GM18502 (cell line): ENCODE data around the gene SRP68.
"Not testable (repeated sequence)": the region's sequence is repeated elsewhere in the genome, so short reads cannot be mapped to it uniquely, and the experiment has no call there.

Source experiments
- ATAC-seq: cut with Tn5 transposase; IDR thresholded peaks from one replicate; pipeline ENCODE4 v1.9.1; 2021; ENCODE audit warnings: mild to moderate bottlenecking; ENCODE audit not compliant: unreplicated experiment, poor library complexity

Gene SRP68

DNA sequence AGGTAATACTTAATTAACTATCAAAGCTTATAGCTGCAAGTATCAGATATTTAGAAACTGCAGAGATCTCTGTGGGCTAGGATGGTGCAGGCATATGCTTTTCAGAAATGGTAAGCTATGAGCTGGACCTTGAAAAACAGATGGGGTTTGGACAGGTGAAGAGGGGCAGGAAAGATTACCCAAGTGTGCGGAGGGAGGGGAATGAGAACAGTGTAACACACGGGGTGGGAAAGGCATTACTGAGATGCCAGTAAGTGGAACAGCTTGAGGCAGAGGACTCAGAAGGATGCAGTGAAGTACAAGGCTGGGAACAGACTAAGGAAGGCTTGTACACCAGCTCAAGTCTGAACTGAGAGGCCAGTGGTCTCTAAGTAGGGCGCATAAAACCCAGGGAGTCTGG is 23.1 kb downstream of the SRP68 start:
- no peak for ATAC-seq

DNA sequence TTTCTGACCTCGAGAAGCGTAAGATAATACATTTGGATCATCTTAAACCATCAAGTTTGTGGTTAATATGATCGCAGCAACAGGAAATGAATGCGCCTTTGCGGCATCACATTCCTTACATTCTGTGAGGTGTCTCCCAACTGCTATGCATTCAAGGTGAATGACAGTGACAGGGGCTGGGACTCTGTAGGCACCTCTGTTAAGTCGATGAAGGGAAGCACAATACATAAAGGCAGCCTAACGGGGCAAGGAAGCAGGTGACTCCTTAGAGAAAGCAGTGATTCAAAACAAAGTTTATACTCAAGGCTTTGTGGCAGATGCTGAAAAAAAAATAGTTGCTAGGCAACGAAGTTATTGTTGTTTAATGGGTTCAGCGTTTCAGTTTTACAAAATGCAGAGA is 23.6 kb downstream of the SRP68 start:
- ATAC-seq: no peak

DNA sequence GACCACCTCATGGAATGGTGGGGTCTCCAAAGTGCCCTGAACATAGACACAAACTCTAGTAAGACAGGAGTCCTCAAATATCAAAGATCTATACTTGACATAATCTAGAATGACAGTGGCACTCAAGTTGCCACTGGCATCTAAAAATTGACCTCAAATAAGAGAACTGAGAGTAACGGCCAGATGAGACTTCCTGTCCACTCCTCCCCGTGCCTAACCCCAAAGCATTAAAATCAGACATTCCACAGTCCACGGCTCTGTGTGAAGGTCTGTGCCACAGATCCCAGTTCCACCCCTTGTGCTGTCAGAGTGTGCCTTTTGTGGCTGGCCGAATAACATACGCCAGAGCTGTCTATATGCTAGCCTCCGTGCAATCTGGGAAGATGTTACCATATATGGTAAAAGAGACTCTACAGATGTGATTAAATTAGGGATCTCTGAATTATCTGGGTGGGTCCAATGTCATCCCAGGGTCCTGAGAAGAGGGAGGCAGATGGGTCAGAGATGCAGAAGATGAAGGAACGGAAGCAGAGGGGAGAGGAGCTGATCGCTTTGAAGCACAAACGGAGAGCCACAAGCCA is 24.2 kb downstream of the SRP68 start:
- ATAC-seq: no peak

DNA sequence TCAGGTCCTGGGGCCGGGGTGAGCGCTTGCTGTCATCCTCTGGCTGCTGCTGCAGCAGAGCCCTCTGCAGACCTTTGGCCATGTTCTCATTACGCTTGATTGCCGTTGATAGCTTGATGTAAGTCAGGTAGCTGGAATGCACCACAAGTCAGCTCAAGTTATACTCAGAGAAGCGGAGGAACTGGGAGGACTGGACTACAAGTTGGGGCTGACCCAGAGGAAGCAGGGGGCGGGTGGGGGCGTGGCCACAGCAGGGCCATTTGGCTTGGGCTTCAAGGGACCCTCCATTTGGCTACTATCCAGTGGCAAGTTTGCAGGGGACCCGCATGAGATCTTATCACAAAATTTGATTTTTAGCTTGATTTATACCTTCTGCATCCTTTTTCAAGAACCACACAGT is 26.3 kb downstream of the SRP68 start:
- no peak for ATAC-seq

DNA sequence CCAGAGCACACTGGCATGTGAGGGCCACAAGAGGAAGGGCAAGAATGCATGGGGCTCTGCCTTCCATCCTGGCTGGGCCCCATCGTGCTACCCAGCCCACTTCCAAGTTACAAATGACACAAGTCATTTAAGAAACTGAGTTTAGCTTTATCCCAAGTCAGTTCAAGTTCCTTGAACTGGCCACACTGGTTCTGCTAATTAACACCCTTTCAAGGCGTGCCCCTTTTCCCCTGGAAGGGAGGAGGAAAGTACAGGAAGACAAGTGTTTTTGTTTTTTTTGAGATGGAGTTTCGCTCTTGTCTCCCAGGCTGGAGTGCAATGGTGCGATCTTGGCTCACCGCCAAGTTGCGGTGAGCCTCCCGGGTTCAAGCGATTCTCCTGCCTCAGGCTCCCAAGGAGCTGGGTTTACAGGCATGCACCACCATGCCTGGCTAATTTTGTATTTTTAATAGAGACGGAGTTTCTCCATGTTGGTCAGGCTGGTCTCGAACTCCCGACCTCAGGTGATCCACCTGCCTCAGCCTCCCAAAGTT is 27.8 kb downstream of the SRP68 start:
- ATAC-seq: not testable (repeated sequence)

DNA sequence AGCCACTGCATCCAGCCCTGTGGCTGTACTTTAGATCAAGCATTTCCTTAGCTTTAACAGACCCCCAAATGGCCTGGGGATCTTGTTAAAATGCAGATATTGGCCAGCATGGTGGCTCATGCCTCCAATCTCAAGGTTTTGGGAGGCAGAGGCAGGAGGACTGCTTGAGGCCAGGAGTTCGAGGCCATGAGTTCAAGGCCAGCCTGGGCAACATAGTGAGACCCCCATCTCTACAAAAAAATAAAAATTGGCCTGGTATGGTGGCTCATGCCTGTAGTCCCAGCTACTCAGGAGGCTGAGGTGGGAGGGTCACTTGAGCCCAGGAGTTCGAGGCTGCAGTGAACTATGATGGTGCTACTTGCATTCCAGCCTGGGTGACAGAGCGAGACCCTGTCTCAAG is 29.4 kb downstream of the SRP68 start:
- not testable (repeated sequence) for ATAC-seq

DNA sequence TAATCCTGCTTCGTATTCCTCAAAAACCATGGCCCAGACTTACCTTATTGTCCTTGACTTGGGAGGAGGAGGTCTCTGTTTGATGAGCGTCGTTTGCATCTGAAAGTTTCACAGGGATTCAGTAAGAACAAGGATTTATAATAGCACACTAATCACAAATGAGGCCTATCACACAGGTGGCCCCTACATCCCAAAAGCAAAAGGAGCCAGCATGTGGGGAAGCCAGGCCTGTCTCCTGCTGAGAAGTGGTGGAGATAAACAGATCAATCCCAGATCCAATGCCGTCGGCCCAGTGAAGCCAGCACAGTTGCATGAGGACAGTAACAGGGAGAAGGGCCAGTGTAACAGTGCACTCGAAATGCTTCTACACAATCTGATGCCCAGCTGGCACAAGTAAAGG is 31.9 kb downstream of the SRP68 start:
- no peak for ATAC-seq

DNA sequence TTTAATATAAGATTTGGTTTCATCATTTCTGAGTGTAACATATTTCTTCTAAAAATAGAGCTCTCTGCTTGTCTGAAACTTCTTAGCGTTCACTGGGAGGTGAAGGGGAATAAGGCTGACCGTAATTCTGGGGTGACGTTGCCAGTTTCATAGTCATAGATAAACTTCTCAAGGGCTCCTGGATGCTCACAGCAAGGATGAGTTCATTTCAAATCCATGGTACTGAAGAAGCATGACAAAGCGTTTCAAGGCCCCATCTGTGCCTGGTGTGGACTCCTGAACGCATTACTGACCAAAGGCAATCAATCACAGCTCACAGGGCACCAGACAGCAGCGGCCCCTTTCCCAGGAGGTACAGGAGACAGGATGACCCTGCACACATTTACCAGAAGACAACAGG is 33.2 kb downstream of the SRP68 start:
- ATAC-seq: no peak

DNA sequence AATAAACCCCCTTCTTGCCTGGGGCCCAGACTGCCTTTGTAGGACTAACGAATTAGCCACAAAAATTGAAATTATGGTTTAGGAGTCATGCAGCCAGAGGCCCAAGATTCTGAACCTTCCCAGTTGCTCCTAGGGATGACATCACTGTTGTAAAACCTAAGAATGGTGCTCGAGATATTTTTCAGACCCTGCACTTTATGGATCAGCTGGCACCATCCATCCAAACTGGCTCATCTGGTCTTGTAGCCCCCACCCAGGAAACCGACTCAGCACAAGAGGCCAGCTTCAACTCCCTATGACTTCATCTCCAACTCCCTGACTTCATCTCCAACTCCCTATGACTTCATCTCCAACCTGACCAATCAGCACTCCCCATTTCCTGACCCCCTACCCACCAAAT is 34.3 kb downstream of the SRP68 start:
- no peak for ATAC-seq

DNA sequence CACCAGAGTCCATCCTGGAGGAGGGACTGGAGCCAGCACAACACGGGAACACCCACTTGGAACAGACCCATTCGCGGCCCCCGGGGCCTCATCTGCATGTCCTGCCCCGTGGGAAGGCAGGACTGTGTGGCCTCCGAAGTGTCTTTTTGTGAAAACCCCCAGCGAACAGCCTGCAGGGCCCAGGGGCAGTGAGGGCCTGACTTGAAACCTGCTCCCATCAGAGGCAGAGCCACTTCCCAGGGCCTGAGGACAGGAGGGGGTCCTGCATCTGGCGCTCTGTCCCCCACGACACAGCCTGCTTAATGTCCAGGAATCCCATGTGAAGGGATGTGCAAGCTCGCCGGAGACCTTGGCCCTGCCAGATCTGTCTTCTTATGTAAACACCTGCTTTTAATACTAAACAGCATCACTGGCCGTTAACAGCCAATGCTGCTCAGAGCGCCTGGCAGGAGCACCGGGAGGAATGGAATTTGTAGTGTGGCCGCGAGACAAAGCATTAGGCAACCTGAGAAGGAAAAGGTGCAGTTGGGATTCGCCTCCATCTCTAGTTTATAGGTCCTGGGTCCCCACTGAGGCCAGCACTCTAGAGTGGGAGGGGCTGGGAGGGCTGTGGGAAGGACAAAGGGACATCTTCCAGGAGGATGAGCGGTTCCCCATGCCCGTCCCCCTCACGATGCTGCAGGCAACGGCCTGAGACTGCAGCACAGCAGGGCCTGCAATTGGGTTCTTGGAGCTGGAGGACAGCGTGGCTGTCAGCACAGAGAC is 35.6 kb downstream of the SRP68 start:
- ATAC-seq: no peak

DNA sequence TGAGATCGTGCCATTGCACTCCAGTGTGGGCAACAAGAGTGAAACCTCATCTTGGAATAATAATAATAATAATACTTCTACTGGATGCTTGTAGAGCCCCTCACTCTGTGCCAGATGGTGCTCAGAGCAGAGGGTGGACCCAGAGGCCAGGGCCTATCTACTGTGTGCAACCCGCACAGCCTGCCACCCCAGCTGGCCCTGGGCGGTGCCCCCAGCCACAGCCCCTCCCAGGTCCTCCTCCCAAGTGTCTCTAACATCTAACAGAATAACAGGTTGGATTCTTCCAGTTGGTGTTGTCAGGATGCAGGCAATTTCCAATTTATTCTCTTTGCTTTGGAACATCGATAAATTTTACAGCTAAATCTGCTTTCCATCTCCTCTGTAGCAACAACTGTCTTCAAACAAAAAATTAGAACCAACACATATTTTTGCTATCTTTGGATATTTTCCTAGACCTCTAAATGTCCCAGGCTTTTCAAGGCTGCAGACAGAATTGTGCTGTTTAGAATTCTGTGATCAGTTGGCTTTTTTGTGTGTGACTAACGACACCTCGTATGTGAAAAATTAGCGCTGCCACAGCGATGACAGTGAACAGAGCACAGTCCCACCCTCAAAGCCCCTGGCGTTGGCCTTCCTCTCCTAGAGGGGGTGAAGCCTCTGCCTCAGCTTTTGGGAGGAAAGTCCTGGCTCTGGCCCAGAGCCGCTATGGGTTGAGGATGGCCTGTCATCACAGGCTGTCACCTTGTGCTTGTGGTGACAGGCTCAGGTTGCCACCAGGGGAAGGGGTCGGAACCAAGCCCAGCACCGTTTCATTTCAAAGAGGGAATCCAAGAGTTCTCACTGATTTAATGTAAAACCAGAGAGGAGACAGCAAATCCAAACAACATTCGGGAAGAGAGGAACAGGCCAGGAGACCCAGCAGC is 37.6 kb downstream of the SRP68 start:
- no peak for ATAC-seq

DNA sequence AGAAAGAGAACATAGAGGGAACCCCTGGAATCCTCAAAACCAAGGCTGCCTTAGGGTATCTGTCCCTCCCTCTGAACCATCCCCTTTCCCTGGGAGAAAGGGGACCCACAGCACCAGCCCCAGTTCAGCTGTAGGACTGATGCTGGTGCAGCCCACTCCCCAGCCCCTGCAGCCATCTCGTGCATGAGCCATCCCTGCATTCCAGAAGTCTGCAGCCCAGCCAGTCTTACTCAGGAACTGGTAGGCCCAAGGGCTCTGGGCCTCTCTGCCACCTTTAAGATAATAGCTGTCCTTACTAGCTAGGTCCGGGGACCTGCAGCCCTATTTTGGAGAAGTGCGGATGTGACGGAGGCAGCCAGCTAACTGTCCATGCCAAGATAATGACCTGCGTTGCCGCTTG is 39.2 kb downstream of the SRP68 start:
- no peak for ATAC-seq

DNA sequence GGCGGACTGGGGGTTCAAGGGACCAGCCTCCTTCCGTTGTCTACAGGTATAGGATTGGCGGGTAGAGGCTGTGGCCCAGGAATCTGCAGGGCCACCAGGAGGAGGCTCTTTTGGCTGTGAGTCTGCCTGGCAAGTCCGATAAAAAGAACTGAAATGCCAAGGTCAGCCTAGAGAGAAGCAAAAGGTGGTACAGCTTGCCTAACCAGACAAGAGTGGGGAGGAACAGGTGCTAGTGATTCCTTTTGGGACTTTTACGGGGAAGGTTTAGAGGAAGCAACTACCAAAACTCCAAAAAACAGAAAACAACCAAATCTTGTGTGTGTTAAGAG is 39.6 kb downstream of the SRP68 start:
- no peak for ATAC-seq

DNA sequence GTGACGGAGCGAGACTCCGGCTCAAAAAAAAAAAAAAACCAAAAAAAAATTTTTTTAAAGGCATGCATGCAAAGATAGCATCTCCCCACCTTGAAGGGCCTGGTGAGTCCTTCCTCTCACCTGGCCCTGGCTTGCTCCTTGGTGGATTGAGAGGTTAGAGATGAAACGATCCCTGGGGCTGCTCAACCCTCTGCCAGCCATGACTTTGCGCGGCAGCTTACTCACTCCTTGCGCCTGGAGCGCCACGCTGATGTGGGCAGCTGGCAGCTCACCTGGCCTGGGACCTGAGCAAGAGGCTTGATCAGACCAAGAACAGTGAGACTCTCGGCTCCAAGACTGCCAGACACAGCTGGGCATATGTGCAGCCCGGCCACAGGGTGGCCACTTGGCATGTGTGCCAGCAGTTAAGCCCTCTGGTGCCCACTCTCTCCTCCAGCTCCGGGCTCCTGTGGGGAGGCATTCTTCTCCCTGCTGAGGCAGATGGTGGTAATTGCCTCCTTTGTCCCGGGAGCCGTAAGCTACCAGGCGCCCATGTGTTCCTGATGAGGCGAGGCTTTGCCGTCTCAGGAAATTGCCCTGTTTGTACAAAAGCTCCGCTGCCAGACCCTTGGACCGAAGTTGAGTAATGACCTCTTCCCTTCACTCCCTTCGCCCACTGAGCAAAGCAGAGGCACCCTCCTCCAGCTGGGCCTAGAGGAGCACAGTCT is 40.1 kb downstream of the SRP68 start:
- no peak for ATAC-seq

DNA sequence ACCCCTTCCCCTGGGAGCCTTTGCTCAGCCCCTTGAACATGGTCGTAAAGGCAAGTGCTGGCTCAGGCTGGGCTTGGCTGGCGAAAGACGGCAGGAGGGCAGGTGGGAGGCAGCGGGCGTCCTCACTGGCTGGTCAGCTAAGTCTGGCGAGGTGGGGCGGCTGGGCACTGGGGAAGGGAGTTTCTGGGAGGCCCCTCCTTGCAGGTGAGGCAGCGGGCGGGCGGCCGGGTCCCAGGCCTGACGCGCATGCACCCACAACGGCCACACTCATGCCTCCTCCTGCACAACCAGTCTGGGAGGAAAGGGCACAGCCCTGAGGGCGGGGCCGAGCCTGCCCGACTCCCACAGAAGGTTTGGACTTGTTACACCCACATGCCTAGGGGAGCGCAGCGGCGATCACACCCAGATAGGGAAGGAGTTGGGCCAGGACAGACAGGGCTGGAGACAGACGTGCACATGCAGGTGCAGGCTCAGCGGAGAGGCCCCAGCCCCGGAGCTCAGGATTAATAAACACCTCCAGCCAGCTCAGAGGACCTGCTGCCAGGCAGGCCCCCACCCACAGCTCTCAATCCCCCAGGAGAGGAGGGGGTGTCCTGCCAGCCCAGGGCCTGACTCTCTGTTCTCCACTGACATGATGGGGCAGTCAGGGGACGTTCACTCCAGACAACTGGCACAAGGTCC is 45.0 kb downstream of the SRP68 start, which contains the start of gene EVPL:
EVPL (minus strand) TSS at position 148 of the 681 bp plus-strand sequence; CDS start at position 40, 108 bp downstream.
- ATAC-seq: no peak

DNA sequence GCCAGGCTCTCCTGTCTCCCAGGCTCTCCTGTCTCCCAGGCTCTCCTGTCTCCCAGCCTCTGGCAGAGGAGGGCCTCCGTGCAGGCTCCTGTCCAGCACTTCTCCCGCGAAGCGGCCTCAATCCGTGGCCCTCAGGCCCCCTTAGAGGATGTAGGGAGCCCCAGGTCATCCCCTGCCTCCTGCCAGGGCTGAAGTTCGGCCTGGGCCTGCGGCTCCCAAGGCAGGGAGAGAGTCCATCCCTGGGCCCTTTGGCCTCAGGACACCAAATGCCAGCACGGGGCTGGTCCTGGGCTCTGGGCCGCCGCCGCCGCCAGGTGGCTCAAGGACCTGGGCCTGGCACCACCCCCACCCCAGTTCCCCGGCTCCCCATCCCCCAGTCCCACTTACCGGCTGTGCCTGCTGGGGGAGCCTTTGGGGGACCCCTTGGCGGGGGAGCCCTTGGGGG is 45.6 kb downstream of the SRP68 start:
- ATAC-seq: no peak

DNA sequence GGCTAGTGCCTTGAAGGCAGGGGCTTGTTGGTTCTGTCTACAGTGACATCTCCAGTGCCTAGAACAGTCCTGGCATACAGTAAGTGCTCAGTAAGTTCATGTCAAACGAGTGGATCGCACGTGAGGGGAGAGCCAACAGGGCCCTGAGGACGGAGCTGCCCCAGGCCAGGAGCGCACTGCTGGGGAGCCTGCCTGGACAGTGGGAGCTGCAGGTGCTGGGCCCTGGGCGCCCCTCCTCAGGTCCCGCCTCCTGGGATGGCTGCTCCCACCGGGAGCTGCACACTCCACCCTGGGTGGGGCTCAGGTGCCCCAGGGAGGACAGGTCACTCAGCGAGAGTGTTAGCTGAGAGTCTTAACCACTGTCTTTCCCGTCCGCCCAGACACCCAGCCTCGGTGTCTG is 47.0 kb downstream of the SRP68 start:
- no peak for ATAC-seq

DNA sequence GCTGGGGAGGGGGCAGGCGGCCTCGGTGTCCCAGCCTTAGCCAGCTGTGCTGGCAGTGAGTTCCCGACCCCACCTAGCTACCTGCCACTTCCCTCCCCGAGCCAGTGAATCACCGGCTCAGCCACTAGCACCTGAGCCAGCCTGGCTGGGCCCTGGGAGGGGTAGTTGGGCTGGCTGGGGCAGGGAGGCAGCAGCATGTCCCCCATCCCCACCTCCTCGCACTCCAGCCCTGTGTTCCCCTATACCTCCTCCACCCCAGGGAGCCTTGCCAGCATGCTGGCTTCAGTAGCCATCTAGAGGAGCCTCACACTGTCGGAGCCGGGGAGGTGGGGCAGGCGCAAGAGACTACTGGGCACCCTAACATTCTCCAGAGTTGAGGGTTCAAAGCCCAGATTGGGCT is 48.0 kb downstream of the SRP68 start:
- no peak for ATAC-seq

DNA sequence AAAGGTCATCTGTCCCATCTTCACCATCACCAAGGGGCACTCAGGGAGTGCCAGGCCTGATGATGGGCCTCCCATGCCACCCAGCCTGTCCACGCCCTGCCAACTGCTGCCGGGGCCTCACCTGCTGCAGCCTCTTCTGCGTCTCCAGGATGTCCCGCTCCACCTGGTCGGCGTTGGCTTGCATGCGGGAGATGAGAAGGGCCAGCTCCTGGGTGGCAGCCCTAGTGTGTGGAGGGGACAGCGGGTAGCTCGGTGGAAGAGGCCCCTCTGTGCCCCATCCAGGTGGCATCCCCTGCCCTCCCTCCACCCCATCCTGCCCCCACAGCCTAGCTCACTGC is 48.4 kb downstream of the SRP68 start:
- no peak for ATAC-seq
